Activated CD4-positive, CD25-positive, alpha-beta regulatory T cell treated with anti-CD3 and anti-CD28 coated beads, Interleukin-2, amount 50 U/mL, for 16 hours (primary cell): Measurements from ENCODE around the gene RARB.

ENCODE experiments used
- DNase-seq: peaks from one replicate; pipeline ENCODE4 v3.0.0-alpha.2; 2020; ENCODE audit warnings: low read depth, low spot score

RARB gene

GRCh38 chr3:25548836-25549235, 120.8 kb downstream of the RARB start:
- DNase-seq = no peak

DNA sequence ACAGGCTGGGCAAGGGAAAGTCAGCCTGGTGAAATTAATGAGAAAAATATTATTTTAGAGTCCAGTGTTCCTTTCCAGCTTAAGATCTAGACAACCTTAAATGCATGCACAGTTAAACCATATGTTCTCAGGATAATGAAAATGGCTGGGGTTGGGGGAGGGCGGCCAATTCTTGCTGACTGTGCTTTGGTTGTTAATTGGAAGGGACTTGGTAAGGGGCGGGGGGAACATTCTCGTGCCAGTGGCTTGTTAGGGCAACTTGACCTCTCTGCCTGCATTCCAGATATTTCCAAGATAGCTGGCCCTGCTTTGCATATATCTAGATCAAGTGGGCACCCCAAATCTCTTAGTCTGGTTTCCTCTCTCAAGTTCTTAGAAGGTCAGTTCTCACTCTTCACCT, 124.2 kb downstream of the RARB start:
- DNase-seq = no peak

DNA sequence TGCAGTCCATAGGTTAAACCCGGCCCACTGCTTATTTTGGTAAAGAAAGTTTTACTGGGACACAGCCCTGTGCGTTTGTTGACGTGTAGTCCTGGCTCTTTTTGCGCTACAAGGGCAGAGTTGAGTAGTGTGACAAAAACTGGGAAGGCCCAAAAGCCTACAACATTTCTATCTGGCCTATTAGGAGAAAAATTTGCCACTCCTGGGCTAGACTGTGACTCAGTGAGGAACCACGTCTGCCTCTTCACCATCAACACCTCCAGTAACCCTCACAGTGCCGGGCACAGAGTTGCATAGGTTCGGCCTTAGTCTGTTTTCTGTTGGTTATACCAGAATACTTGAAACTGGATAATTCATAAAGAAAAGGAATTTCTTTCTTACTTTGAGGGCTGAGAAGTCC, 126.3 kb downstream of the RARB start:
- no peak for DNase-seq

DNA sequence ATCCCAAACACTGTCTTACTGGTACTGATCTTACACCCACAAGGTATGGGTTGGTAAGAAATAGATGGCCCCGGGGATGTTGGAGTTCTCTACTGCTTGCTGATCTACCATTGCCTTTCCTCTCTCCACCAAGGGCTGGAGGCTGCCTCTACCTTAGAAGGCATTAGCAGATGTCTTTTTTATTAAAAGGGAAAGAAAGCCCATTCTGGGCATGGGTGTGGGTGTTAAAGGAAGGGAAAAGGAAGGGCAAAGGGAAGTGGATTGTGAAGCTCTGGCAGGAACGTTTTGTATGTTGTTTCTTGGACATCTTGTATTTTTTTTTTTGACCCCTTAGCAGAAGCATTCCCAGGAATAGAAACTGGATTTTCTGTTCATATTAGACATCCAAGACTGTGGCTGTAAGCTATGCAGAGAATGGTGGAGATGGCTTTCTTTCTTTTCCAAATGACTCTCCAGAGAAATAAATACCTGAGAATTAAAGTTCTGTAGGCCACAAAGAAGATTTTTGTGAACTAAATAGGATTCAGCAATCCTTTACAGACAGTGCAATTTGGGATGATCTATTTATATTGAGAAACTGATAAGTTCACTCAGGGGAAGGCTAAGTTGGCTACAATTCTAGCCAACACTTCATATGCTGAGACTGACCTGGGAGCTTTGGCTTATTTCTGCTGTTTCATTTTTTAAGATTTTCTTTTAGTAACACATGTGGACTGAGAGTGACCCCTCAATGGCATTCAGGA, 127.8 kb downstream of the RARB start:
- DNase-seq = no peak

DNA sequence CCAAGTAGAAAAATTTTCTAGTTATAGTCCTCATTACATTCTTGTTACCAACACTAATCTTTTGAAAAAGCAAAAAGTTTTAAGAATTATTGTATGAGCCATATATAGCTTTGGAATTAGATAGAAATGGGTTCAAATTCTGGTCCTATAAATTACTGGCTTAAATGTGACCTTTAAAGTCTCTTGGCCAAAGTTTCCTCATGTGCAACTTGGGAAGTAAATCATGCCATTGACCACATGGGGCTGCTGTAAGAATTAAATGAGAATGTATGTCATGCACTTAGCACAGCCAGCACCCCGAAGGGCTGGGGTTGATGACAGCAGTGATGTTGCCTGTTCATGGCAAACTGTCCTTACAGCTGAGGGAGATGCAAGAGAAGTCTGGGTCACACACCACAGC, 128.4 kb downstream of the RARB start:
- no peak for DNase-seq

DNA sequence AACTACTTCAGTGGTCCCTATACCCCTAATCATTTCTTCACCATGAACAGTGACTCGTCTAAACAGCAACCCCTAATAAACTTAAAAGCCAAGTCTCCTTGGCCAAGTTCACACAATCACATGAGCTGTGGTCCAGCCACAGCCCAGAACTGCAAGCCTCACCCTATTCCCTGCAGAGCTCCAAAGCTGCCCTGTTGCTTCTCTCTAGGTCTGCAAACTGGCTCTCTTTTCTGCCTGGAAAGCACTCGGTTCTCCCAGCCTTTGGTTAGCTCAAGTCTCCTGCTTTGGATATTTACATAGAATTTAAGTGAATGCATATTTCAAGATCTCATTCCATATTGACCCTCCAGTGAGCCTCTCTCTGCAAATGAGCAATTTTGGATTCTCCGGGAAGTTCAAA, 129.6 kb downstream of the RARB start:
- DNase-seq = no peak

- no peak for DNase-seq
These were observed 130.1 kb downstream of the RARB start for GRCh38 chr3:25558121-25558520.

DNA sequence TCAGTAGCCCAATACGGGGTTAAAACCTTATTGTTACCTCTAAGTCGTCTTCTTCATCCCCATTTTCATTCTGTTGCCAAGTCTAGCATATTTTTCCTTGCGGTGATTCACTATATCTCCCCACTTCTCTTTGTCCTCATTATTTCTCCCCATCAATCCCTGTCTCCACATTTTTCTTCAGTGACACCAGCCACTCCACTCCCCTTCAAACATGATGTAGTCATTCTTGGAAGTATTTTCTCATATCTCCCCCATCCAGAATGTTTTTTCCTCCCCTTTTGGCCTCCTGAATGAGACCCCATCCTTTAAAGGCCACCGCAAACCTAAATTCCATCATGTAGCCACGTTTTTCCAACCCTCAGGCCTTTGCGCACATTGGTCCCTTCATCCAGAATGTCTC, 130.7 kb downstream of the RARB start:
- DNase-seq = no peak

- DNase-seq = no peak
These were observed 135.5 kb downstream of the RARB start for GRCh38 chr3:25563601-25564000.

GRCh38 chr3:25564075-25564474, 136.0 kb downstream of the RARB start:
- DNase-seq = no peak

DNA sequence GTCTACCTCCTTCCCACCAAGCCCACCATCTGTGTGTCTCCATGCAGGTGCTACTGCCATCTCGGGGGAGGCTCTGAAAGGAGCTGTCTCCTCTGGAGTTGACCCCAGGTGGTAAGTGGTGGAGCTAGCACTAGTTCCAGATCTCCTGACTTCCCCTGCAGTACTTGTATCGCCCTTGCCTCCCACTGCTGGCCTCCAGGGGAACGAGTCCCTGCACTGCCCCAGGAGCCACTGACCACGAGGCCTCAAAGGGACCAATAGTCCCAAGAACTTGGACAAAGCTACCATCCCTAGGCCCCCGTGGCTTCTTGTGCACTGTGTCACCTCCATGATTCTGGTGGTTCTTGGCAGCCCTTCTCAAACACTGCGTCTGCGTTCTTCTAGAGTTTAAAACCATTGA, 137.7 kb downstream of the RARB start:
- DNase-seq = no peak

- no peak for DNase-seq
These were observed 138.4 kb downstream of the RARB start for GRCh38 chr3:25566358-25566920.

DNA sequence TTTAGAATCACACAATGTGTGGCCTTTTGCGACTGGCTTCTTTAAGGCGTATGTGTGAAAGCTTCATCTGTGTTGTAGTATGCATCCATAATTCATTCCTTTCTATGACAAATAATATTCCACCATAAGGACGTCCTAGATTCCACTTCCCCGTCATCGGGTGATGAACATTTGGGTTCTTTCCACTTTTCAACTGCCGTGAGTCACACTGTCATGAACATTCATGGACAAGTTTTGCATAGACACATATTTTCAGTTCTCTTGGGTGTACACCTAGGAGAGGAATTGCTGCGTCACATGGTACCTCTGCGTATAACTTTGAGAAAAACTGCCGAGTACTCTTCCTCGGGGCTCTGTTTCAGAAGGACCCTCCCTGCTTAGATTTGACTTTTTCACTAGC, 139.3 kb downstream of the RARB start:
- no peak for DNase-seq

- no peak for DNase-seq
These were observed 139.9 kb downstream of the RARB start for GRCh38 chr3:25567806-25568524.

DNA sequence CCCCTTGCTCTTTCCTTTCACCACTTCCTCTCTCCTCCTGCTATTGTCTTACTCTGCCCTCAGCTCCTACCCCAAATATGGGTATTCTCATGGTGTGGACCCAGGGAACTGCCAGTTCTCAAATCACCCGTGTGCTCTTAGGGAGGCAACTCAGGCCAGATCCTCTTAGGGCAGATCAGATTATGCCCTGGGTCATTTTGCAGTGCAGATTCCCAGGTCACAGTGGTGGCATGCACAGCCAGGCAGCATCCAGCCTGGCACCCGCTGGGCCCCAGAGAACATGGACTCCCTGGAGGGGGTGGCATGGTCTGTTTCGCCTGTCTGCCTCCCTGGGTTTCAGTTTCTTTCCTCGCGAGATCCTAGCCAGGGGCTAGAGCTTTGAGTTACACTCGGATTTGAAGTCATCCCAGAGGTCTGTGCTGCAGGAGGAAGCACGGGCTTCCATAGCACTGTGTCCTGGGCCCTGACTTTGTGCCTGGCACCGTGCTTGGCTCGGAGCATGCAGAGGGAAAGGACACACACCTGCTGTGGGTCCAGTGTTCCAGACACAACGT, 140.5 kb downstream of the RARB start:
- no peak for DNase-seq

DNA sequence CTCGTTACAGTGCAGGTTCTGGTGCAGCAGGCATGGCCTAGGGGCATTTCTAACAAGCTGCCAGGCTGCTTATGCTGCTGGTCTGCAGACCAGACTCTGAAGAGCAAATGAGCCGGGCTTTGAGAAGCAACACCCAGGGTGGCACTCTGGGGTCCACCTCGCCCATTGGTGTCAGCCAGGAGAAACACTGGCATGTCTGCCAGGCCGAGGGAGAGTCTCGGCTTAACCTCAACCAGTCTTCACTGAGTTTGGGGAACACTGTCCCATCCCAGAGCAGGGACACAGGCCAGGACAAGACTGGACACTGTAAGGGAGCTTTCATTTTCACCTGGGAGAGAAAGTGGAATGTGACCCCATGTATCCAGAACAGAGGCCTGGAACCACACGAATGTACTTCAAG, 143.2 kb downstream of the RARB start:
- DNase-seq = no peak

- no peak for DNase-seq
These were observed 144.3 kb downstream of the RARB start for GRCh38 chr3:25572336-25572735.

DNA sequence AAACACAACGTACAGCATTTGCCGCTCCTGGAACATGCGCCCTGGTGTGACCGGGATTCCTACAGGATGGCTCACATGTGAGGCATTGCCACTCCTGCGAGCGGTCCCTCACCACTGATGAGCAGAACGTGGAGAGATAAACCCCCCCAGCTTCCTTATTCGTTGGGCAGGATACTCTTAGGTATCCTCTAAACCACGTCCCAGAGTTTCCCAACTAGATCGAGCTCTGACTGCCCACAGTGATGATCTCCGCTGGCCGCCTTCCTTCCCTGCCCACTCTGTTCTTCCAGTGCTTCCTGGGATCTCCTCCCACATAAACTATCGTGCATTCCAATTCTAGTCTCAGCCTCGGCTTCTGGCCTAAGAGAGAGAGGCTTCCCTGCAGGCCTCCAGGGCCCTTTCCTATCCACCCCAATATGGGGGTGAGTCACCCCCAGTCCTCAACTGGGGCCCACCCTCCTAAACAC, 144.9 kb downstream of the RARB start:
- DNase-seq = no peak

DNA sequence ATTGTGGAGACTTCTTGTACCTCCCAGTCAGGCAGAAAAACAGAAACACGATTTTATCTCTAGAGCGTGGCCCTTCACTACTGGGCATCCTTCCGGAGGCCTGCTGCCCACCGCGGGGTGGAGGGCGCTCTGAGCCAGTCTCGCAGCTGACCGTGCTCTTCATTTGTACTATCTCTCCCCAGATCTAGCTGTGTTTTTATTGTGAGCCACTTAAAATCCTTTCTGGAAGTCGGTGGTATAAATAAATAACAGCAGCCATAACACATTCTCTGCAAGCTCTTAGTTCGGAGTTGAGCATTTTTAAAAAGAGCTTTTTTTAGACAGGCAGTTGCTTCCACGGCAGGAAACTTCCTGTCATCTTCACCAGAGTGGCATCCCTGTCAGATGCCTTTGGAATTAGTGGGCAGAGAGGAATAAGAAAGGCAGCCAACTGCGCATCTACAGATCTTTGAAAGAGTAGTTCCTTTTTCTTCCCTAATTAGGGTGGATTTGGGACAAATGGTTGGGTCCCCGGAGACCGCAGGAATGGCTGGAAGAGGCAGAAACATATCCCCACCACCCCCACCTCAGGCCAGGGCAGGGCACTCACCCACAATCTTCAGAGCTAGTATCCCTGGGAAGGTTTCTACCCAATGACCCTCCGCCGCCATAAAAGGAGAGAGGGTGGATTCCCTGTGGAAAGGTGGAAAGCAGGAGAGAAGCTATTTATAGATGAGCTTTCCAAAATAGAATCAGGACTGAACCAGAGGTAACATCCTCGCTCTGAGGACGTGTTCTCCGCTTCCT, 145.5 kb downstream of the RARB start:
- no peak for DNase-seq

GRCh38 chr3:25574172-25574765, 146.2 kb downstream of the RARB start:
- no peak for DNase-seq

DNA sequence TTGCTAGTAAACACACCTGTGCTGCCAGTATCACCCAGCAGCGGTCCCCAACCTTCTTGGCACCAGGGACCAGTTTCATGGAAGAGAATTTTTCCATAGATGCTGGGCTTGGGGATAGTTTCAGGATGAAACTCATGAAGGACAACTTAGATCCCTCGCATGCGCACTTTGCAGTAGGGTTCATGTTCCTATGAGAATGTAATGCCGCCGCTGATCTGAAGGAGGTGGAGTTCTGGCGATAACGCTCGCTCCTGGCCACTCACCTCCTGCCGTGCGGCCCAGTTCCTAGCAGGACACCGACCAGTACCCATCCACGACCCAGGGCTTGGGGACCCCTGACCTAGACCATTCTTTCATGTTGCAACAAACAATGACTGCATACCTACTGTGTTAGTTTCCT, 146.9 kb downstream of the RARB start:
- DNase-seq = no peak
